HG03342 (cell line): Measurements from ENCODE around the gene UPP2.

ENCODE experiments used
- ATAC-seq: cut with Tn5 transposase; IDR thresholded peaks from one replicate; pipeline ENCODE4 v1.9.1; 2021; ENCODE audit warnings: mild to moderate bottlenecking, moderate library complexity; ENCODE audit not compliant: unreplicated experiment

Gene UPP2

DNA sequence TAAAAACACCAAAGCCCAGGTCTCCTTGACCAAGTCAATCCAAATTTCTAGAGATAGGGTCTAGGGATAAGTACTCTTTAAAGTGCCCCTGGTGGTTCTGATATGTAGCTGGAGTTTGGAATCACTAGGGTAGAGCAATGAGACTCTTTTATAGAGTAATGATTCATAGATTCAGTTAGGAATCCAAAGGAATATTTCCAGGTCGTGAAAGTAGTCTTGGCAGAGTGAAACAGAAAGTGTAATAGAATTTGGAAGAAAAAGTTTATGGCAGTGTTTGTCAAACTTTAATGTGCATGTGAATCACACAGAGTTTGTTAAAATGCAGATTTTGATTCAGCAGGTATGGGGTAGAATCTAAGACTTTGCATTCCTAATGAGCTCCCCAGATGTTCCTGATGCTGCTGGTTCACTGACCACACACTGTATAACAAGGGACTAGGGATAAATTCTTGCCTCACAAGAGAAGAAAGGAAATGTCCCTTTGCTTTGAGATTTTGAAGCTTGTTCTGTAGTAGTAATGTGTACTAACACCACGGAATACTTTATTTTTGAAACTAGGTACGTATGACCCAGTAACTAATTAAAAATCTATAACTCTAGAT, 1.8 kb downstream of the UPP2 start:
- no peak for ATAC-seq

DNA sequence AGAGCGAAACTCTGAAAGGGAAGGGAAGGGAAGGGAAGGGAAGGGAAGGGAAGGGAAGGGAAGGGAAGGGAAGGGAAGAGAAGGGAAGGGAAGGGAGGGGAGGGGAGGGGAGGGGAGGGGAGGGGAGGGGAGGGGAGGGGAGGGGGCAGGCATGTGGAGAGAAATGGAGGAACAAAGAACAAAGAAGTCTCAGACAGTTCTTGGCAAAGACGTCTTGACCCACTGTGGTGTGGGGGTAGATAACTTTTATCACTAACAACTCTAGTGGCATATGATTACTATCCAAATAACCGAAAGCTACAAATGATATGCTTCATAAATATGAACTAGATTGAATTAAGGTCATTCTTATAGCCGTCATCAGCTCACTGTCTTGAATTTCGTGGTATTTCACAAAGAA, 3.2 kb downstream of the UPP2 start:
- ATAC-seq: no peak

DNA sequence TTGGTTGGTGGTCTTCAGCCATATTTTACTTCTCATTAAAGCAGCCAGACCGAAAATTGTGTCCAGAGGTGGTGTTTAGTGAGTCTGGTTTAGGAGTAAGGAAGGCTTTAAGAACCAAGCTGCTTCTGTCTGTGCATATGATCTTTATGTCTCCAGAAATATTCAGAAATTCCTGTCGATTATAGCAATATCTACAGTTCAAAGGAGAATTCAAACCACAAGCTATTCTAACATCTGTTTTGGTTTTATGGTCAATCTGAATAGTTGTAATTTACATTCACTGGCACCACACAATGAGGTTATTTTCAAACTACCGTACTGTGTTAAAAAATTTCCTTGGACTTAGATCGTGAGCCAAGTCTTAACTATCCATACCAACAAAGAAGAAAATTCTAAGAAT, 11.3 kb downstream of the UPP2 start:
- ATAC-seq: no peak

DNA sequence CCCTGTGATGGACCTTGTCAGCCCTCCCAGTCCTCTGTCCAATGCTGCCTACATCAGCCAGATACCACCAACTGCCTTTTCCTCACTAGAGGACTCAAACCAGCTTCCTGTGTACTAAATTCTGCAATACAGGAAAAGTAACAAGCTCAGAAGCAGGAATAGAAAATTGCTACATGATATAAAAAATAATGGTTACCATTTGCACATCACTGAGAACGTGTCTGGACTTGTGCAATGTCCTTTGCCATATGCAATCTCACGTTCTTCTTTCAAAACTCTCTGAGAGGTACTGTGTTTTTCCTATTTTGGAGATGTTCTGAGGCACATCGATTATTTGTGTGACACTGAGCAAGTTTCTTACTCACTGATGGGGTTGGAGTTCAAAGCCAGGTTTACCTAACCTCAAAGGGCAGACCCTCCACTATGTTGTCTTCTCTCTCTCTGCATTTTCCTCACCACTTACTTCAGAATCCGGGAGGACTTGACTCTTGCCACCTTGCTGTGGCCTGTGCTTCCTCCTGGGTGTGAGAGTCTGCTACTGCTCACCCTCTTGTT, 12.1 kb downstream of the UPP2 start:
- ATAC-seq: no peak

DNA sequence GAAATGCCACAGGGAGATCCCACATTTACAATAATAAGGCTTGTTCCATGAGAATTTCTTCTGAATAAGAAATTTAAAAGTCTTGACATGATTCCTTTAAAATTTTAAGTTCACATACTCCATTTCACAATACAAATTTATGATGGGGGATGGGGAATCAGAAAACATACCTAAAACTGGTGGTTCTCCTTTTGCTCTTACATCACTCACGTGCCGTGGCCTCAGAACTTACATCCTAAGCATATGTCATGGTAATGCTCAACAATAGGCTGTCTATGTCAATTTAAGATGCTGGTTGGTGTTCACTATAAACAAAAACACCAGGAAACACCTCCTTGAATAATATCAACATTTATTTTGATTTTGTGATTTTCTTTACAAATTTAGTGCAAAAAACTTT, 12.8 kb downstream of the UPP2 start:
- no peak for ATAC-seq

DNA sequence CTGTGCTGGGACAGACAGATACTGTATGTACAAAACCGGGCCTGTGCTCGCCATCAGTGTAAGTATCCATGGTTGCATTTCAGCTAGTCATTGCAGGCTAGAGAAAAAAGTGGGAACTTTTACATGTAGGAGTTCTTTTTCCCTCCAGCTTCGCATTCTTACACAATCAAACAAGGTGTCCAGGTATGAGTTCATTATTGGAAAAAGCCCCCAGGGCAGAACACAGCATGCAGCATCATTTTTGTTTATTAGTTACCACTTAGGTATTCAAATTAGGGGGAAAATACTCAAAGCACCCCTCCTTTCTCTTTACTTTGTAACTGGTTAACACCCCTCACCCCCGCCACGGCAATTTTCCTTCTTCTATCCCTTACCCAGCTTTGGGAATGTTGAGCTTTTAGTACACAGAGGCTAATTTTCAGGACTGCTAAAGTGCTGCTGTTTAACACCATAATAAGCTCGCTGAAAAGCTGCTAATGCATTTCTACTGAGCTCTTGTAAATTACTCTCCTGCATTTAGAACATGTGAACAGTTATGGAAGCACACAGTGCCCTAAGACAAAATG, 13.6 kb downstream of the UPP2 start:
- no peak for ATAC-seq

DNA sequence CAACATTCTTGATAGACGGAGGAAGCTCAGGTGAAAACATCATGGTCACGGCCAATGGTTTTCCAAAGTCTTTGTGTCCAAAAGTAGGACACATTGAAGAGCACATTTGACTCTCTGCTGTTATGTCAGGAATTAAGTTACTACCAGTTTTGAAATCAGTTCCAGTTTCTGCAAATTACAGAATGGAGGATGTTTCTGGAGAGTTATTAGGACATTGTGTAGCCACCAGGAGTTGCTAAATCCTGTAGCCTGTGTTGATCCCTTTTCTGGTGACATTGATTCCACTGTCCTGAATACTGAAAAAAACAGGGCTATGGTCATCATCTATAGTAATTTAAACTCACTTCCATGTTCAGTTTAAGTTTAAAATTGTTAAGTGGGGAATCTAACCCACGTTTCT, 15.3 kb downstream of the UPP2 start:
- no peak for ATAC-seq

DNA sequence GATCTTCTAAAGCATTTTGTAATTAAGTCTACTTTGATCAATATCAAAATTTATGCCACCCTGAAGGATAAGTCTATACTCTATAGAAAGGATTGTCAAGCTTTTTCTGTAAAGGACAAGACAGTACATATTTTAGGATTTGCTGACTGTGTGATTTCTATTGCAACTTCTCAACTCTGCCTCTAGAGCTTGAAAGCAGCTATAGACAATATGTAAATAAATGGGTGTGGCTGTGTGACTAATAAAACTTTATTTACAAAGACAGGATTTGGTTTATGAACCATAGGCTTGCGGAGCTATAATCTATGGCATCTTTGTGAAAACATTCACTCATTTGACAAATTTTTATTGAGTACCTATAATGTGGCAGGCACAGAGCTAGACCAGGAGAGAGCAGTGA, 18.4 kb downstream of the UPP2 start:
- ATAC-seq: no peak

DNA sequence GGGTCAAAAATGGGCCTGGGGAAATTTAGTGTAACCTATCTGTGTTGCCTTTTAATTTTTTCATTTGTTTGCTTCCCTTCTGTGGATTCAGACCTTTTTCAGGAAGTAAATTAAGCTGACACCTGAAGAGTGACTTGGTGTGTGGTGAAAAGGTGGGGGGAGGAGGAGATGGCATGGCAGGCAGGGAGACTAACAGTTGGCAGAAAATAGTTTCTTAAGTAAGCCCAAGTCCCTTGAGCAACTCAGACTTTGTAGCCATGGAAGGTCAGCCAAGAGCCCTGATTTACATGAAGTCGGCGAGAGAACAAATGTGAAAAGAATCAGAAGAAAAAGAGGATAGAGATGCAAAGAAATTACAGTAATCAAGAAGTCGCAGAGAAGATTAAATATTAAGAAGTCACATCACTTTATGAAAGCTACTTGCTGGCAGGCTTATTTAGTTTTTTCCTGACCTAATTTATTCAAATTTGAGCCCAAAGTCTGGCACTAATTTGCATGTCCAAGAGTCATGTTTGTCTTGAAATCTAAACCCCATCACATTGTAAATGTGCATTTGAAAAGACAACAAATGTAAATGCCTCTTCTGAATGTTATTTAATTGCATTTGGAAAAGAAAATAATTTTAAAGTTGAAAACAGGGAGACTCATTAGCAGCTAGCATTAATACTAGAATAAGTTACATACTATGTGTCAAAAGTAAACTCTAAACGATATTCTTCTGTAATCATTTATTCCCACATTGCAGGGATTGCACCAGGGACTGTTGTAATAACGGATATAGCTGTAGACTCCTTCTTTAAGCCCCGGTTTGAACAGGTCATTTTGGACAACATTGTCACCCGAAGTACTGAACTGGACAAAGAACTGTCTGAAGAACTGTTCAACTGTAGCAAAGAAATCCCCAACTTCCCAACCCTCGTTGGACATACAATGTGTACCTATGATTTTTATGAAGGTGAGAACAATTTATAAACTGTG, 19.3 kb downstream of the UPP2 start:
- no peak for ATAC-seq

DNA sequence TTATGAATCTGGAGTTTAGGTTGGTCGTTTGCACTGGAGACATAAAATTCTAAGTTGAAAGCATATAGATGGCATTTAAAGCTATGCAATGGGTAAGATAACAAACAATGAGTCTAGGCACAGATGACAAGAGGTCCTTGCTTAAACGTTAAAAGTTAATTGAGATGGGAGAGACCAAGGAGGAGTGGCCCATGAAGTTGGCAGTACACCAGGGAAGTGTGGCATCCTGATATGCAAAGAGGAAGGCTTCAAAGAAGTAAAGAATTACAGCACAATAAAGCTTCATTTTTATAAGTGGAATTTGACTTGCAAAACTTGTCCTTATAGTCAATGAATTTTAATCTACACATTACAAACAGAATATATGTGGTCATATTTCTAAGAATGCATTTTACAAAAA, 23.2 kb downstream of the UPP2 start:
- no peak for ATAC-seq

DNA sequence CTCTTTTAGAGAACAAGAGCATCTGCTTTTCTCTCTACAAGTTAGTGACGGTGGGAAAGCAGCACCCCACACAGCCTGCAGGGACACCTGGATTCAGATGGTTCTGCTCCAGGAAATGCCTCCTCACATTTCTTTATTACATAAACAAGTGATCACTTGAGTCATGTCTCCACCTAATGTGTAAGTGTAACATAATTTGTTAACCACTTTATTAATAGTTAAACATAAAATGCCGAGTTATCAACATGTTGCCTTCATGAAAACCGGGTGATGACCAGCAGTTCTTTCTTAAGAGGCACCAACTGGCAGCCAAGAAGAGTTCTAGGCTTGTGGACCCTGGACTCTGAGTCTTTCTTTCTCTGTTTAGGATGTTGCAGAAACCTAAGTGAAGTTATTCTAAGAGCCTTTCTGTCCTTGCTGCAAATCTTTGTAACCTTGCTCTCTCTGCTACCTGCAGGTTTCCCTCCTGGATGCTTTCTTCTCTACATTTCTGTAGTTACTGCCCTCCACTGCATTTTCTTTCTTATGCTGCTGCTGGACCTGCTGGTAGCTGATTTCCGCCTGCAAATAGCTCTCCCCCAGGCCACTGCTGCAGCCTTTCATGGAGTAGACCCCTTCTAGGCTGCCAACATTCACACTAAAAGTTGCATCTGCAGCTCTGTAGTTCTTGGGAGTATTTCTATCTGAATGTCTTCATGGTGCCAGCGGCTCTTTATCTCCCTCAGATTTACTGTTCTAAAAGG, 24.3 kb downstream of the UPP2 start:
- no peak for ATAC-seq

DNA sequence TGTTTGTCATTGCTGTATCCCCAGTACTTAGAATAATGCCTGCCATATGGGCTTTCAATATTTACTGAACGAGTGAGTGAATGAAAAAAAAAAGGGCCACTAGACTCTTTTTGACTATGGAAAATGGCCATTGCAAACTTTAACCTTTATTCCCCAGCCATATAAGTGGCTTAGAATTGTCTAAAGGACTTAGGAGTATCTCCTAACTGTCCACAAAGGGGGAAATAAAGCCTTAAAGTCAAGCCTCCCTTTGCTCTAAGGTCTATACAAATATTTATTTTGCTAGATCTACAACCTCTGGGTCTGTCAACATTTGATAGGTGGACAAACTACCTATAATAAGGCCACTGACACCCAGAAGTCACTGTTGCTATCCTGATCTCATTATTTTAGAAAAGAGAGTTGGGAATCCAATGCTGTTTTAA, 25.7 kb downstream of the UPP2 start:
- no peak for ATAC-seq

DNA sequence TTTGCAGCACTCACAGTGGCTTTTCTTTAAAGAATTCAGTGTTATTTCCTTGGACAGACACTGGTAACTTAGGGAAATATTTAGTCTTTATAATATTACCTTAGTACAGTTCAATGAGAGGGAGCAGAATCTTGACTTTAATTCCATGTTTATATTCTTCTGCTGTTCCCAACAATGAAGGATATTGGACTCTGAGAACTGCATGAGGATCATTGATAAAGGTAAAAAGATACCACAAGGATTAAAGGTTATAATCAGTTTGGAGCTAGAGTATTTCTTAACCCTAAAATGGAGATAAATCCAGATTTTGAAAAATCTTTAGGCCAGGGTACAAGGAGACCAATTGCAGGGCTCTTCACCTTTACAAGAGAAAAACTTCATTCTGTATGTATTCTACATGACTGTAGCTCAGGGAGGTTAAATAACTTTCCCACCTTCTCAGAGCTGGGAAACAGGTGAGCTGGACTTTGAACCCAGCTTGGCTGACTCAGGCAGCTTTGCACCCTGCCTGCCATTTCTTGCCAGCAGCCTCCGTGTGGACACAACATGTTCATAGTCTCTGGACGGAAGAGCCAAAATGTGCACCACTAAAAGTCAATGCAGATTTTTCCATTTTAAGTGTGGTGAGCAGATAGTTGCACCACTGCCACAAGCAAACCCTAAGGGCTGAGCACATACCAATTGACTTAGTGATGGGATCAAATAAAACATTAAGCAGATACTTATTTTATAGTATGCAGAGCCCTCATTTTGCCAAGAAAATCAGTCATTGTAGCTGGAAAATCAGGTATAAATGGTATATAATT, 26.7 kb downstream of the UPP2 start:
- ATAC-seq: no peak

DNA sequence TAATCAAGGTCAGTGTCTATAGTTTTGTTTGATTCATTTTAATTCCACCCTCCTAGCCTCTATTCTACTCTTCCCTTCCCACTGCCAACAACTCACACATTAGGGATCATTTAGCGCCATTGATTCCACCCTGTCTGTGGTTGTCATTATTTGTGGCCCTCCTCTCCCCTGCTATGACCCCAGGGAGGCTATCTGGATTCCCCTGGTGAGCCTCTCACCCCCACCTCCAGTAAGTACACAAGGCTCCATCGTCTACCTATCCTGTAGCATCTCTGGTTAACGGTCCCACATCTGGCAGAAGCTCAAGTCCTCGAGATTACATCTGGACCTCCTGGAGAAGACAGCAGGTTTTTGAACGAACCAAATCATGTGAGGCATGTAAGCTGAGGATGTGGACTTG, 27.4 kb downstream of the UPP2 start:
- no peak for ATAC-seq

DNA sequence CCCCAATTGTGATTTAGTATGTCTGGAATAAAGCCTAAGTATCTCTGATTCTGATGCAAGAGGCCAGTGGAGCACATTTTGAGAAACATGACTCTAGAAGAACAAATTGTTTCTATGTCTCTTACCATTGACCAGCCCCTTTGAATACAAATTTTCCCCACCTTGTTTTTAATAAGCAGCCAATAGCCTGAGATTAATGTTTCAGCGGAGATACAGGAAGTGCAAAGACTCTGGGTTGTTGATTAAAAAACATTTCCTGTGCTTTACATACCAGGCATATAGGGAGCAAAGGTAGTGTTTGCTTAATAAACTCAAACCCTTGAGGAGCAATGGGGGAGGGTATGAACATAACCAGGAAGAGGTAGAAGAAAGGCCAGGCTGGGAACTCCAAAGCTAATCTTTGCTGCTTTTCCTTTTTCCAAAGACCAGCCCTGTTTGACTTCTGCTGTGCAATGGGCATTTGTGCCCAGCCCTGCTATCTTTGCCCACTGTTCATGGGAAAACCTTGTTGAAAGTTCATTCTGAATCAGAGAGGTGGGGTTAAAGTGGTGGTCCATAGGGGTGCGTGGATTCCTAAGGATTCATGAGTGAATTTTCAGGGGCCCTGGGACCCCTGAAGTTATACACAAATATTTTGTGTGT, 29.3 kb downstream of the UPP2 start:
- no peak for ATAC-seq

DNA sequence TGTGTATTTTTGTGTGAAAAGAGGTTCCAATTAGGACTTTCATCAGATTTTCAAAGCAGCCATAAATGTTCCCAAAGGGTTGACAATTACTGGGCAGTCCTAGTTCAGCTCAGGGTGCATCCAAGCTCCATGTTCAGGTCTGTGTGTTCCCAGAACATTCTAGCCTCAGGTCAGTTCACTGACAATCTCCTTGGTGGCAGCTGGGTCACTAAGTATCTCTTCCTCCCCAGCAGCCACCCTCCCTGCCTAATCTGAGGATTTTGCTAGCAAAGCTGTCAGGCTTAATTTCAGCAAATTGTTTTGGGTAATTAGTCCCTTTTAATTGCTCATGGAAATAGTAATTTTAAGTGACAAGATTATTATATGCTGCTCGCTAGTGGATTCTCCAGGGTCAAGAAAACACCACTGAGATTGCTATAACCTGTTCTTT, 29.8 kb downstream of the UPP2 start:
- ATAC-seq: no peak

DNA sequence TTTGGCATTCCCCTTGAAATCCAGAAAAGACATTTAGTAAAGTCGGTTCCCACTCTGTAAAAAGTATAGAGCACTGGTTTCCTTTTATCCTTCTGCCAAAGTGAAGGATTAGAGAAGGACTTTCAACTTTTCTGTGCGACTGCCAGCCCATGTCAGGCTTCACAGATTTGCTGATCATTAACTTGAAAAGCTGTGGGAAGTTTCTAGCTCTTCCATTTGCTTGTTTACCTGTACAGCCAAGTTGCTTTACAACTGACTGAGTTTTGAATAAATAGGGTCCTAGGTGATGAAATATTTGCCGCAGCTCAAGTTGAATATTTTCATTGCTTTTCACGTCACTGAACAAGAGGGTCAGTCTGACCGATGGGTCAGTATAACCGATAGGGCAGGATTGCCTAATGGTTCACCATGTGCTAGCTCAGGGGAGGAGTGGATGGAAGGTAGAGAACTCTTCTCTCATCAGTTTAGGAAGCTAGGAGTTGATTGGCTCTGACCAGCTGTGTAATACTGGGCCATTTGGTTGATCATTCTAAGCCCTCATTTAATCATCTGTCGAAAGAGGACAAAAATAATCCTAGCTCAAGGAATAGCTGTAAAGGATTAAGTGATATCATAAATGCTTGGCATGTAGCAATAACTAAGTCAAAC, 30.4 kb downstream of the UPP2 start:
- no peak for ATAC-seq

DNA sequence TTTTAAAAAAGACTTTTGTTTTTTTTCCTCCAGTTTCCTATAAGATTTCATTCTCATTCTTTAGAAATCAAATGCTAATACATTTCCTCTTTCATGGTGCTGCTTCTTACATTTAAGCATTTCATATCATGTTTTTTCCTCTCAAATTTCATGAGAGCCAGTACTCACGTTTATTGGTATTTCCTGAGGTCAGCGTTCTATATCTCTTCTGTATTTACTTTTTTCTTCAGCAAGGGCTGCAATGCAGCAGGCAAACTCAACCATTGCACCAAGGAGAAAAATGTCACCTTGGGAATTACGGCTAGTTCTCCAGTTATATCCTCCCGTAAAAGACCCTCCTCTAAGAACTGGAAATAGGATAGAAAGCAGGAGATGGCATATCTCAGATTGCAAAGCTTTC, 32.4 kb downstream of the UPP2 start:
- ATAC-seq: no peak

DNA sequence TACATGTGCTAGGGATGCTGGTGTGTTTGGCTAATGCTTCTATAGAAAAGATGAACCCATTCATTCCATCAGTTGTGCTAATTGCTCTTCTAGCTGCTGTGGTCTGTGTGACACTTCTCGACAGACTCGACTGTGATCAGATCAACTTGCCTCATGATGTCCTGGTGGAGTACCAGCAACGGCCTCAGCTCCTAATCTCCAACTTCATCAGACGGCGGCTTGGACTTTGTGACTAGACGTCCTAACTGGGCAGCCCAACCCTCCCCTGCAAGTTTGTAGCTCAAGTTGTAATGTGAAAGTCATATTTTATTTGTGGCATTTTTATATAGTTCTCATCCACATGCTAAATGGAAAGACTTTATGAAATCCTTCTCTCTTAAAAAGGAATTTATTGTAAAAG, 33.0 kb downstream of the UPP2 start:
- no peak for ATAC-seq
